AG04450 (cell line): ENCODE measurements around the gene COLEC11. TPM values are rescaled to one million over a fixed set of nuclear protein-coding genes. Genes with fewer than 3 reads are reported as not detected.

Experiments used
- CTCF ChIA-PET: fragments of 300-600, 350-600 bp; formaldehyde crosslinking; extraction: SDS; loops from one replicate; lab custom pipeline; 2022; ENCODE audit warnings: antibody characterized with exemption, inconsistent platforms; lab: Charles Lee
- POLR2A ChIA-PET: fragments of 350-600 bp; formaldehyde crosslinking; extraction: SDS; loops from one replicate; lab custom pipeline; 2021; ENCODE audit warnings: antibody characterized with exemption, inconsistent platforms; lab: Yijun Ruan, JAX
- DNase-seq: peaks from one replicate; pipeline ENCODE4 v3.0.0-alpha.2; 2011; ENCODE audit warnings: low read depth, low spot score
- H3K27ac ChIP-seq: one replicate; pipeline ENCODE4 v1.5.1; 2012; ENCODE audit warnings: low read depth, low read length, control low read depth
- H3K27me3 ChIP-seq: one replicate; pipeline ENCODE4 v1.6.0; 2012; ENCODE audit warnings: low read length; ENCODE audit not compliant: control insufficient read depth, insufficient read depth
- H3K4me3 ChIP-seq: 2 replicates; pipeline ENCODE4 v1.5.1; 2011; ENCODE audit warnings: mild to moderate bottlenecking, low read depth, low read length, control low read depth
- H3K9me3 ChIP-seq: 2 replicates; pipeline ENCODE4 v1.5.1; 2012; ENCODE audit warnings: low read length; ENCODE audit not compliant: control insufficient read depth, insufficient read depth
- CTCF ChIP-seq: IDR thresholded peaks from 2 replicates; pipeline ENCODE4 v1.5.1; 2011; ENCODE audit warnings: low read depth, low read length, control low read depth, inconsistent platforms
- polyA minus RNA-seq: library from RNA; depleted of rRNA, polyadenylated mRNA; stranded (reverse); fragments of >200 nt; gene quantifications from 2 replicates; pipeline ENCODE4 v1.2.3, GENCODE V29; 2011; rRNA and poly(A)+ RNA removed
- polyA plus RNA-seq: library from polyadenylated mRNA; depleted of rRNA; stranded (reverse); fragments of >200 nt; gene quantifications from 2 replicates; pipeline ENCODE4 v1.2.3, GENCODE V29; 2011; rRNA removed

COLEC11 gene
- polyA plus RNA-seq (0.68 and 0.73 TPM in 2 replicates), polyA minus RNA-seq (0.18 TPM in 1 of 2 replicates, not detected in the other)

DNA sequence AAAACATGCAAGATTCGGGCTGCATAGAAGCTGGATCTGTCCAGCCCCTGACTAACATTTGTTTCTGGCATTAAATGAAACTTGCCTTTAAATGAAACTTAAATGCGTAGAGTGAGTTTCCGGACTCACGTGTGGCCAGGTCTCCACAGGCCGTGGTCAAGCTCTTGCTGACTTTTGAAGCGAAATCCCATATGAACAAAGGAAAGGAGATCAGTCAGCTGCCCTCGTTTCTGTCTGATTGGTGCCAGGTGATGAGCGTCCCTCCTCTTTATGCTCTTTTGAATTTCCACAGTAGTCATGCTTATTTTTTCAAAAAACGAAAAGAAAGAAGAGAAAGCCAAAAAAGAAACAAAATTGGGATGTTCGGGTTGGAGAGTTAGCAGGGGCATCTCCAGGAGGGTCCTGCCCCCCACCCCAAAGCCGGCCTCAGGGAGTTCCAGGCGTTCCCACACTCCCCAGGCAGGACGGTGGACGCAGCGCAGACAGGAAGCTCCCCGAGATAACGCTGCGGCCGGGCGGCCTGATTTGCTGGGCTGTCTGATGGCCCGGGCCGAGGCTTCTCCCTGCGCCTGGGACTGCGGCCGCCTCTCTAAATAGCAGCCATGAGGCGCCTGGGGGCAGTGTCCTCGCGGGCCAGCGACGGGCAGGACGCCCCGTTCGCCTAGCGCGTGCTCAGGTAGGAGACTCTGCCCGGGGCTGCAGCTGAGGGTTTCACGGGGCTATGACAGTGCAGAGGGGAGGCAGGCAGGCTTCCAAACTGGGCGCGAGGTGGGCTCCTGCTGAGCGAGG, at the start of gene COLEC11:
Gene COLEC11, plus strand, starts transcription at position 620 of the 789 bp plus-strand sequence. CDS start 9,229 bp downstream, outside the sequence.
- H3K4me3 ChIP-seq: peak within 1 kb of the TSS; percentile 31
- peaks cover 3% of the 10 kb centered on the region; the same call in 1 of the 2 replicates for H3K9me3 ChIP-seq
- CTCF ChIA-PET: no interaction called here
- no peaks in the 10 kb centered on the region for H3K27me3 ChIP-seq
- no peak for DNase-seq
- peak within 1 kb of the TSS; percentile 24 for H3K27ac ChIP-seq
- POLR2A ChIA-PET: interaction anchor here (0.7 kb wide), 1 partner anchor 10 kb away, joined by 3 read pairs; no protein-coding TSS in a partner anchor
- peak; percentile 28; the same call in 1 of the 2 replicates for TF ChIP-seq CTCF

DNA sequence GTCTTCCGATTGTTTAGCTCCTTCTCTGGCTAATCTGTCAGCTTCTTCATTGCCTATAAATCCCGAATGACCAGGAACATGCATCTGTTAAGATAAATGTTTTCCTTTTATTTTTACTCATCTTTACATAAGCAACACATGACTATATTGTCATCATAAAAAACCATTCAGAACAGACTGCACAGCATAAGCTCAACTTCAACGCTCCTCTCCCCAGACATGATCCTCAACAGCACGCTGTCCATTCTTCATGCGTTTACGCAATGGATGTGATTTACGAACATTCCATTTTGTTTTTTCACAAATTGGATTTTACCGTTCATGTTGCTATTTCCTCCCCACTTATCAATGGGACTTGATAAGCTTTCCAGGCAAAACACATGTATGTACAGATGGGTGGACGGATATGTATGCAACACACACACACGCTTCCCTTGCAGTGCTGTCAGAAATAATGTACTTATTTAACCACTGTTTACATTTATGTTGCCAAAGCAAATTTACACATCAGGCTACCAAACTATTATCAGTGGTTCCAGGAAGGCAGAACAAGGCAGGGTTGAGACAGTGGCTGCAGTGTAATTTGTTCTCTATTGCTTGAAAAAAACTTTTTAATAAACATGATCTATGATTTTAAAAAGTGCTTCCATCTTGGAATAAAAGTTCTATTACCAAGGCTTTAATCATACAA, 49.0 kb upstream of the COLEC11 start:
- TF ChIP-seq CTCF: no peak
- H3K27ac ChIP-seq: no peak overlapping the region
- H3K4me3 ChIP-seq: no peak overlapping the region
- H3K27me3 ChIP-seq: no peaks in the 10 kb centered on the region
- CTCF ChIA-PET: interaction anchor here (2.1 kb wide), 1 partner anchor 122 kb away, joined by 9 read pairs; no protein-coding TSS in a partner anchor
- POLR2A ChIA-PET: no interaction called here
- DNase-seq: no peak
- no peaks in the 10 kb centered on the region for H3K9me3 ChIP-seq

- ChIA-PET POLR2A (no interaction called here), CTCF (no interaction called here)
- DNase-seq: no peak
- Histone ChIP-seq H3K27ac (no peak overlapping the region), H3K4me3 (no peak overlapping the region), H3K27me3 (no peaks in the 10 kb centered on the region), H3K9me3 (no peaks in the 10 kb centered on the region)
- no peak for TF ChIP-seq CTCF
Observed at GRCh38 chr2:3547915-3548314, 47.0 kb upstream of the COLEC11 start.

- CTCF ChIA-PET: no interaction called here
Observed at GRCh38 chr2:3553946-3554345, 41.0 kb upstream of the COLEC11 start.

More at GRCh38 chr2:3553946-3554345, 41.0 kb upstream of the COLEC11 start:
- no peak overlapping the region for H3K27ac ChIP-seq
- no peaks in the 10 kb centered on the region for H3K27me3 ChIP-seq
- H3K9me3 ChIP-seq: no peaks in the 10 kb centered on the region; the same call in 1 of the 2 replicates
- no peak overlapping the region for H3K4me3 ChIP-seq
- no peak for DNase-seq
- TF ChIP-seq CTCF: no peak
- POLR2A ChIA-PET: no interaction called here
